WTC11 (cell line): ENCODE measurements around the gene PHLDB1. TPM values are rescaled to one million over a fixed set of nuclear protein-coding genes. Genes with fewer than 3 reads are reported as not detected.

Experiments
- ATAC-seq: fragments of 200-7000 bp; cut with Tn5 transposase; 2 replicates; pipeline ENCODE4 v1.10.0; 2021; ENCODE audit warnings: mild to moderate bottlenecking, moderate library complexity
- CTCF ChIA-PET: fragments of 300-600 bp; sonication (Branson Sonifier 250); formaldehyde crosslinking; loops from one replicate; lab custom pipeline; 2021; ENCODE audit warnings: antibody characterized with exemption; lab: Charles Lee
- POLR2A ChIA-PET: fragments of 350-600 bp; sonication (Branson Sonifier 250); formaldehyde crosslinking; loops from one replicate; lab custom pipeline; 2021; ENCODE audit warnings: antibody characterized with exemption; lab: Charles Lee
- DNase-seq: peaks from one replicate; pipeline ENCODE4 v3.0.0; 2021; ENCODE audit warnings: low spot score
- H3K27ac Mint-ChIP-seq: 2 replicates; pipeline ENCODE4 v1.8.0; 2021; ENCODE audit warnings: mixed read lengths
- H3K27me3 Mint-ChIP-seq: 2 replicates; pipeline ENCODE4 v1.8.0; 2021; ENCODE audit warnings: low read depth, mild to moderate bottlenecking, moderate library complexity, mixed read lengths
- H3K36me3 Mint-ChIP-seq: 2 replicates; pipeline ENCODE4 v1.8.0; 2021; ENCODE audit warnings: mixed read lengths
- H3K4me1 Mint-ChIP-seq: 2 replicates; pipeline ENCODE4 v1.8.0; 2022; ENCODE audit warnings: mixed read lengths
- H3K4me3 Mint-ChIP-seq: 2 replicates; pipeline ENCODE4 v1.8.0; 2021; ENCODE audit warnings: mild to moderate bottlenecking, moderate library complexity, mixed read lengths
- H3K9me3 Mint-ChIP-seq: 2 replicates; pipeline ENCODE4 v1.8.0; 2021; ENCODE audit warnings: mixed read lengths
- ATF1 ChIP-seq: sonication (generic); formaldehyde crosslinking; IDR thresholded peaks from 2 replicates; pipeline ENCODE4 v1.8.1; 2023; ENCODE audit warnings: mild to moderate bottlenecking, moderate library complexity, missing genetic modification reagents
- CBFB ChIP-seq: sonication (generic); formaldehyde crosslinking; IDR thresholded peaks from 2 replicates; pipeline ENCODE4 v1.8.1; 2022; ENCODE audit warnings: mild to moderate bottlenecking, low read depth, missing genetic modification reagents
- ETV6 ChIP-seq: sonication (generic); formaldehyde crosslinking; IDR thresholded peaks from 2 replicates; pipeline ENCODE4 v1.8.1; 2022; ENCODE audit warnings: mild to moderate bottlenecking, missing genetic modification reagents
- FOXJ3 ChIP-seq: sonication (generic); formaldehyde crosslinking; IDR thresholded peaks from 2 replicates; pipeline ENCODE4 v1.9.0; 2021; ENCODE audit warnings: missing genetic modification reagents, mild to moderate bottlenecking, borderline replicate concordance
- GABPB1 ChIP-seq: sonication (generic); formaldehyde crosslinking; IDR thresholded peaks from 2 replicates; pipeline ENCODE4 v1.8.1; 2023; ENCODE audit warnings: mild to moderate bottlenecking, missing genetic modification reagents
- GRHL2 ChIP-seq: fragments of 250-450 bp; sonication (Bioruptor Pico); IDR thresholded peaks from 2 replicates; pipeline ENCODE4 v1.8.0; 2022; ENCODE audit warnings: mild to moderate bottlenecking, moderate library complexity; ENCODE audit not compliant: insufficient replicate concordance, severe bottlenecking
- GTF2I ChIP-seq: fragments of 250-450 bp; sonication (Bioruptor Pico); conservative IDR thresholded peaks from 2 replicates; pipeline ENCODE4 v1.4.0; 2021; ENCODE audit warnings: mild to moderate bottlenecking
- IRF2 ChIP-seq: sonication (generic); formaldehyde crosslinking; IDR thresholded peaks from 2 replicates; pipeline ENCODE4 v1.8.0; 2022; ENCODE audit warnings: low read depth, missing genetic modification reagents, borderline replicate concordance
- MYBL2 ChIP-seq: sonication (generic); formaldehyde crosslinking; IDR thresholded peaks from 2 replicates; pipeline ENCODE4 v1.8.1; 2023; ENCODE audit warnings: mild to moderate bottlenecking, moderate library complexity, missing genetic modification reagents
- NFYB ChIP-seq: sonication (generic); formaldehyde crosslinking; conservative IDR thresholded peaks from 2 replicates; pipeline ENCODE4 v1.8.0; 2022; ENCODE audit warnings: low read depth, missing genetic modification reagents
- PRRX2 ChIP-seq: fragments of 250-450 bp; sonication (Bioruptor Pico); IDR thresholded peaks from 2 replicates; pipeline ENCODE4 v1.8.0; 2021; ENCODE audit warnings: mild to moderate bottlenecking
- TCF7 ChIP-seq: sonication (generic); formaldehyde crosslinking; IDR thresholded peaks from 2 replicates; pipeline ENCODE4 v1.8.0; 2022; ENCODE audit warnings: mild to moderate bottlenecking, low read depth, missing genetic modification reagents, moderate library complexity
- ZBTB21 ChIP-seq: sonication (generic); formaldehyde crosslinking; IDR thresholded peaks from 2 replicates; pipeline ENCODE4 v1.8.1; 2023; ENCODE audit warnings: mild to moderate bottlenecking, missing genetic modification reagents, borderline replicate concordance
- ZNF317 ChIP-seq: sonication (generic); formaldehyde crosslinking; IDR thresholded peaks from 2 replicates; pipeline ENCODE4 v1.8.1; 2023; ENCODE audit warnings: low read depth, mild to moderate bottlenecking, moderate library complexity, missing genetic modification reagents, borderline replicate concordance
- total RNA-seq: library from RNA; stranded (reverse); gene quantifications from 3 replicates; pipeline ENCODE4 v1.2.3, GENCODE V29; 2021
- TF ChIP-seq, protein P1 (sequence below): sonication (generic); formaldehyde crosslinking; IDR thresholded peaks from 2 replicates; pipeline ENCODE4 v1.8.1; 2023; ENCODE audit warnings: mild to moderate bottlenecking, missing genetic modification reagents
- TF ChIP-seq, protein P2 (sequence below): fragments of 200-600 bp; IDR thresholded peaks from 2 replicates; pipeline ENCODE4 v1.8.0; 2022; ENCODE audit warnings: antibody characterized with exemption
- TF ChIP-seq, protein P3 (sequence below): fragments of 250-450 bp; sonication (Bioruptor Pico); IDR thresholded peaks from 2 replicates; pipeline ENCODE4 v2.1.2; 2022; ENCODE audit warnings: mild to moderate bottlenecking, moderate library complexity
- TF ChIP-seq, protein P4 (sequence below): sonication (generic); formaldehyde crosslinking; IDR thresholded peaks from 2 replicates; pipeline ENCODE4 v1.8.0; 2023; ENCODE audit warnings: mild to moderate bottlenecking, missing genetic modification reagents
- TF ChIP-seq, protein P5 (sequence below): sonication (generic); formaldehyde crosslinking; IDR thresholded peaks from 2 replicates; pipeline ENCODE4 v1.8.0; 2022; ENCODE audit warnings: mild to moderate bottlenecking, missing genetic modification reagents
- TF ChIP-seq, protein P6 (sequence below): sonication (generic); formaldehyde crosslinking; IDR thresholded peaks from 2 replicates; pipeline ENCODE4 v1.8.1; 2023; ENCODE audit warnings: mild to moderate bottlenecking, missing genetic modification reagents, moderate library complexity

Gene PHLDB1
- total RNA-seq, 1 experiment from 2014 or later, result 83.1 TPM

DNA sequence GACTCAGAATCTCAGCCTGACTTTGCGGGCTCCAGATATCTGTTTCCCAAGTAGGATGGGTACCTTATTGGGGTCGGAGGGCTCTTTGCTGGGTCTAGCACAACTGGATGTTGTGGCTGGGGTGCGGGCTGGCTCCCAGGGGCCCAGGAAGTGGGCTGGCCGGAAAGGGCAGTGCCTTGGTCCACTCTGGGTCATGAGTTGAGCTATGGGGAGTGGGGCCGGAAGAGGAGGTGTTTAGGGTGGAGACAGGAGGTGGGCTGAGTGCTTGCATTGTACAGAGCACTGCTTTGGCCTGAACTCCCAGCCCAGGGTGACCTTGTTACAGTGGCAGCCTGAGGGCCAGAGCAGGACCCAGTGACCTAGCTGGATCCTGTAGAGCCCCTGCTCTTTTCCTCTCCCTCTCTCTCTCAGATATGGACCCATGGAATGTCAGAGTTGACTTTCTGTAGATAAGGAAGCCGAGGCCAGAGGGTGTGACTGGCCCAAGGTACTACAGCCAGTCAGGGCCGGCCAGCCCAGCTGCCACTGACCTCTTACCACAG lies 13.2 kb downstream of the PHLDB1 start:
- ChIA-PET CTCF (interaction anchor here (1.3 to 3.3 kb wide), 6 partner anchors 9 to 39 kb away, joined by 7 to 60 read pairs (median 18); partner anchors contain the start of gene PHLDB1), POLR2A (interaction anchor here (0.5 to 3.6 kb wide), 4 partner anchors 13 to 172 kb away, joined by 3 to 75 read pairs (median 6); partner anchors contain the start of gene PHLDB1)
- TF ChIP-seq TCF7, result no peak
- peak; percentile 42; the same call in 1 of the 2 replicates for TF ChIP-seq GABPB1
- Mint-ChIP-seq H3K27ac (peak overlapping the region; percentile 86), H3K4me1 (peaks cover 62% of the 10 kb centered on the region), H3K27me3 (no peaks in the 10 kb centered on the region), H3K4me3 (peak overlapping the region; percentile 85), H3K36me3 (no peaks in the 10 kb centered on the region), H3K9me3 (no peaks in the 10 kb centered on the region)
- ATAC-seq (peak; percentile 3), DNase-seq (no peak)

DNA sequence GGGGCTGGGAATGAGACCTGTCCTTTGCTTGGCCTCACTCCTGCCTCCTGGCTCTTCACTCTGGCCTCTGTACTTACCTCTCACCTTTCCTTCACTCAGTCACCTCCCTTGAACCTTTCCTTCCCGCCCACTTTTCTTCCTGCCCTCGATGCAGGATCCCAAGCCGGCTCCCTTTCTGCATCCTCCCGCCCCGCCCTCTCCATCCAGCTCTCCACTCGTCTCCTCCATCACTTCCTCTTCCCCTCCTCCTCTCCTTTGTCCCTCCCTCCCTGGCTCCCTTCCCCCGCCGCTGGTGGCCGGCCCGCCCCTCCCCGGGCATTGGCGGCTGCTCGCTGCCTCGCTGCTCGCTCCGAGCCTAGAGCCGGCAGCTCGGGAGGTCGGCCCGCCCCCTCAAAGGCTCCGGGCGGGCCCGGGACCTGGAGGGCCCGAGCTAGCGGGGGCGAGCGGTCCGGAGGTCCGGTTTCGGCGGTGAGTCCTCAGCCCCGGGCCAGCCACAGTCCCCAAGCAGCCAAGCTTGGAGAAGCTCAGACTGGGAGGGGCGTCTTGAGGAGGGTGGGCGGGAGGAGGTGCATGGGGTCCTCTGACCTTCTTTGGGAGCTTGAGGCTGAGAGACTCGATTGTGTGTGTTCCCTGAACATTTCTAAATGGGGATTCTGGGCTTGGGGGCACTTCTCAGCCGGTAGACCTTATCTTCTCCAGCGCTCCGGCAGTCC lies 13.8 kb downstream of the PHLDB1 start:
- DNase-seq, result peak; percentile 90
- peaks cover 60% of the 10 kb centered on the region for H3K4me1 Mint-ChIP-seq
- H3K27ac Mint-ChIP-seq, result peak overlapping the region; percentile 86
- peak; percentile 87 for ATAC-seq
- H3K27me3 Mint-ChIP-seq, result no peaks in the 10 kb centered on the region
- peak overlapping the region; percentile 85 for H3K4me3 Mint-ChIP-seq
- no peaks in the 10 kb centered on the region for H3K9me3 Mint-ChIP-seq
- ChIA-PET POLR2A (interaction anchor here (0.5 to 3.6 kb wide), 7 partner anchors 12 to 291 kb away, joined by 3 to 75 read pairs (median 5); partner anchors contain the start of gene PHLDB1), CTCF (interaction anchor here (0.6 to 3.3 kb wide), 7 partner anchors 9 to 585 kb away, joined by 3 to 60 read pairs (median 15); partner anchors contain the start of genes CBL and PHLDB1)
- no peaks in the 10 kb centered on the region for H3K36me3 Mint-ChIP-seq
- no peak for TF ChIP-seq GTF2I (CRISPR knock-in tag)
- no peak for TF ChIP-seq MYBL2
- TF ChIP-seq NFYB, result no peak
- no peak for TF ChIP-seq ATF1 (CRISPR knock-in tag)
- TF ChIP-seq FOXJ3 (CRISPR knock-in tag), result no peak
- TF ChIP-seq, protein P1, sequence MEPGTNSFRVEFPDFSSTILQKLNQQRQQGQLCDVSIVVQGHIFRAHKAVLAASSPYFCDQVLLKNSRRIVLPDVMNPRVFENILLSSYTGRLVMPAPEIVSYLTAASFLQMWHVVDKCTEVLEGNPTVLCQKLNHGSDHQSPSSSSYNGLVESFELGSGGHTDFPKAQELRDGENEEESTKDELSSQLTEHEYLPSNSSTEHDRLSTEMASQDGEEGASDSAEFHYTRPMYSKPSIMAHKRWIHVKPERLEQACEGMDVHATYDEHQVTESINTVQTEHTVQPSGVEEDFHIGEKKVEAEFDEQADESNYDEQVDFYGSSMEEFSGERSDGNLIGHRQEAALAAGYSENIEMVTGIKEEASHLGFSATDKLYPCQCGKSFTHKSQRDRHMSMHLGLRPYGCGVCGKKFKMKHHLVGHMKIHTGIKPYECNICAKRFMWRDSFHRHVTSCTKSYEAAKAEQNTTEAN (CRISPR knock-in tag), result 0 out of 2 replicates have a peak, but pooled peaks have one; percentile 7
- TF ChIP-seq CBFB (CRISPR knock-in tag), result no peak
- no peak for TF ChIP-seq IRF2 (CRISPR knock-in tag)
- TF ChIP-seq GRHL2 (CRISPR knock-in tag), result no peak
- no peak; the same call in 1 of the 2 replicates for TF ChIP-seq ZBTB21 (CRISPR knock-in tag)
- TF ChIP-seq ZNF317 (CRISPR knock-in tag), result no peak
- TF ChIP-seq, protein P2, sequence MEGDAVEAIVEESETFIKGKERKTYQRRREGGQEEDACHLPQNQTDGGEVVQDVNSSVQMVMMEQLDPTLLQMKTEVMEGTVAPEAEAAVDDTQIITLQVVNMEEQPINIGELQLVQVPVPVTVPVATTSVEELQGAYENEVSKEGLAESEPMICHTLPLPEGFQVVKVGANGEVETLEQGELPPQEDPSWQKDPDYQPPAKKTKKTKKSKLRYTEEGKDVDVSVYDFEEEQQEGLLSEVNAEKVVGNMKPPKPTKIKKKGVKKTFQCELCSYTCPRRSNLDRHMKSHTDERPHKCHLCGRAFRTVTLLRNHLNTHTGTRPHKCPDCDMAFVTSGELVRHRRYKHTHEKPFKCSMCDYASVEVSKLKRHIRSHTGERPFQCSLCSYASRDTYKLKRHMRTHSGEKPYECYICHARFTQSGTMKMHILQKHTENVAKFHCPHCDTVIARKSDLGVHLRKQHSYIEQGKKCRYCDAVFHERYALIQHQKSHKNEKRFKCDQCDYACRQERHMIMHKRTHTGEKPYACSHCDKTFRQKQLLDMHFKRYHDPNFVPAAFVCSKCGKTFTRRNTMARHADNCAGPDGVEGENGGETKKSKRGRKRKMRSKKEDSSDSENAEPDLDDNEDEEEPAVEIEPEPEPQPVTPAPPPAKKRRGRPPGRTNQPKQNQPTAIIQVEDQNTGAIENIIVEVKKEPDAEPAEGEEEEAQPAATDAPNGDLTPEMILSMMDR, result no peak
- TF ChIP-seq PRRX2 (CRISPR knock-in tag), result no peak
- TF ChIP-seq, protein P3, sequence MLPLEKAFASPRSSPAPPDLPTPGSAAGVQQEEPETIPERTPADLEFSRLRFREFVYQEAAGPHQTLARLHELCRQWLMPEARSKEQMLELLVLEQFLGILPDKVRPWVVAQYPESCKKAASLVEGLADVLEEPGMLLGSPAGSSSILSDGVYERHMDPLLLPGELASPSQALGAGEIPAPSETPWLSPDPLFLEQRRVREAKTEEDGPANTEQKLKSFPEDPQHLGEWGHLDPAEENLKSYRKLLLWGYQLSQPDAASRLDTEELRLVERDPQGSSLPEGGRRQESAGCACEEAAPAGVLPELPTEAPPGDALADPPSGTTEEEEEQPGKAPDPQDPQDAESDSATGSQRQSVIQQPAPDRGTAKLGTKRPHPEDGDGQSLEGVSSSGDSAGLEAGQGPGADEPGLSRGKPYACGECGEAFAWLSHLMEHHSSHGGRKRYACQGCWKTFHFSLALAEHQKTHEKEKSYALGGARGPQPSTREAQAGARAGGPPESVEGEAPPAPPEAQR (CRISPR knock-in tag), result no peak
- peak; percentile 74 for TF ChIP-seq ETV6 (CRISPR knock-in tag)
- TF ChIP-seq, protein P4, sequence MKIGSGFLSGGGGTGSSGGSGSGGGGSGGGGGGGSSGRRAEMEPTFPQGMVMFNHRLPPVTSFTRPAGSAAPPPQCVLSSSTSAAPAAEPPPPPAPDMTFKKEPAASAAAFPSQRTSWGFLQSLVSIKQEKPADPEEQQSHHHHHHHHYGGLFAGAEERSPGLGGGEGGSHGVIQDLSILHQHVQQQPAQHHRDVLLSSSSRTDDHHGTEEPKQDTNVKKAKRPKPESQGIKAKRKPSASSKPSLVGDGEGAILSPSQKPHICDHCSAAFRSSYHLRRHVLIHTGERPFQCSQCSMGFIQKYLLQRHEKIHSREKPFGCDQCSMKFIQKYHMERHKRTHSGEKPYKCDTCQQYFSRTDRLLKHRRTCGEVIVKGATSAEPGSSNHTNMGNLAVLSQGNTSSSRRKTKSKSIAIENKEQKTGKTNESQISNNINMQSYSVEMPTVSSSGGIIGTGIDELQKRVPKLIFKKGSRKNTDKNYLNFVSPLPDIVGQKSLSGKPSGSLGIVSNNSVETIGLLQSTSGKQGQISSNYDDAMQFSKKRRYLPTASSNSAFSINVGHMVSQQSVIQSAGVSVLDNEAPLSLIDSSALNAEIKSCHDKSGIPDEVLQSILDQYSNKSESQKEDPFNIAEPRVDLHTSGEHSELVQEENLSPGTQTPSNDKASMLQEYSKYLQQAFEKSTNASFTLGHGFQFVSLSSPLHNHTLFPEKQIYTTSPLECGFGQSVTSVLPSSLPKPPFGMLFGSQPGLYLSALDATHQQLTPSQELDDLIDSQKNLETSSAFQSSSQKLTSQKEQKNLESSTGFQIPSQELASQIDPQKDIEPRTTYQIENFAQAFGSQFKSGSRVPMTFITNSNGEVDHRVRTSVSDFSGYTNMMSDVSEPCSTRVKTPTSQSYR (CRISPR knock-in tag), result peak; percentile 62; the same call in 1 of the 2 replicates
- TF ChIP-seq, protein P5, sequence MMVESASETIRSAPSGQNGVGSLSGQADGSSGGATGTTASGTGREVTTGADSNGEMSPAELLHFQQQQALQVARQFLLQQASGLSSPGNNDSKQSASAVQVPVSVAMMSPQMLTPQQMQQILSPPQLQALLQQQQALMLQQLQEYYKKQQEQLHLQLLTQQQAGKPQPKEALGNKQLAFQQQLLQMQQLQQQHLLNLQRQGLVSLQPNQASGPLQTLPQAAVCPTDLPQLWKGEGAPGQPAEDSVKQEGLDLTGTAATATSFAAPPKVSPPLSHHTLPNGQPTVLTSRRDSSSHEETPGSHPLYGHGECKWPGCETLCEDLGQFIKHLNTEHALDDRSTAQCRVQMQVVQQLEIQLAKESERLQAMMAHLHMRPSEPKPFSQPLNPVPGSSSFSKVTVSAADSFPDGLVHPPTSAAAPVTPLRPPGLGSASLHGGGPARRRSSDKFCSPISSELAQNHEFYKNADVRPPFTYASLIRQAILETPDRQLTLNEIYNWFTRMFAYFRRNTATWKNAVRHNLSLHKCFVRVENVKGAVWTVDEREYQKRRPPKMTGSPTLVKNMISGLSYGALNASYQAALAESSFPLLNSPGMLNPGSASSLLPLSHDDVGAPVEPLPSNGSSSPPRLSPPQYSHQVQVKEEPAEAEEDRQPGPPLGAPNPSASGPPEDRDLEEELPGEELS (CRISPR knock-in tag), result peak; percentile 63; the same call in 1 of the 2 replicates
- TF ChIP-seq, protein P6, sequence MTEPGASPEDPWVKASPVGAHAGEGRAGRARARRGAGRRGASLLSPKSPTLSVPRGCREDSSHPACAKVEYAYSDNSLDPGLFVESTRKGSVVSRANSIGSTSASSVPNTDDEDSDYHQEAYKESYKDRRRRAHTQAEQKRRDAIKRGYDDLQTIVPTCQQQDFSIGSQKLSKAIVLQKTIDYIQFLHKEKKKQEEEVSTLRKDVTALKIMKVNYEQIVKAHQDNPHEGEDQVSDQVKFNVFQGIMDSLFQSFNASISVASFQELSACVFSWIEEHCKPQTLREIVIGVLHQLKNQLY, result no peak
